Progenitor cell of endocrine pancreas (in vitro differentiated cells): Measurements from ENCODE around the gene GAGE12E. TPM values are rescaled to one million over a fixed set of nuclear protein-coding genes. Genes with fewer than 3 reads are reported as not detected.
"Not testable (repeated sequence)": the region's sequence is repeated elsewhere in the genome, so short reads cannot be mapped to it uniquely, and the experiment has no call there.

Experiments
- DNase-seq: peaks from one replicate; pipeline ENCODE4 v3.0.0; 2021; ENCODE audit warnings: low spot score; ENCODE audit not compliant: unreplicated experiment
- H3K27ac Mint-ChIP-seq: 2 replicates; pipeline ENCODE4 v1.8.0; 2021; ENCODE audit warnings: mild to moderate bottlenecking, moderate library complexity, mixed read lengths
- H3K27me3 Mint-ChIP-seq: 2 replicates; pipeline ENCODE4 v1.8.0; 2021; ENCODE audit warnings: mixed read lengths
- H3K36me3 Mint-ChIP-seq: 2 replicates; pipeline ENCODE4 v1.8.0; 2022; ENCODE audit warnings: mixed read lengths; ENCODE audit not compliant: insufficient read depth
- H3K4me1 Mint-ChIP-seq: 2 replicates; pipeline ENCODE4 v1.8.0; 2021; ENCODE audit warnings: low read depth, mixed read lengths
- H3K4me3 Mint-ChIP-seq: 2 replicates; pipeline ENCODE4 v1.8.0; 2021; ENCODE audit warnings: low read depth, mild to moderate bottlenecking, moderate library complexity, mixed read lengths
- H3K9me3 Mint-ChIP-seq: 2 replicates; pipeline ENCODE4 v1.8.0; 2021; ENCODE audit warnings: low read depth, mixed read lengths
- long read RNA-seq: library from polyadenylated mRNA; unstranded; transcript quantifications from one replicate; pipeline ENCODE4 v2.0.0, GENCODE V29; 2020
- total RNA-seq: library from RNA; stranded (reverse); gene quantifications from 2 replicates; pipeline ENCODE4 v1.2.1, GENCODE V29; 2021

GAGE12E gene
- total RNA-seq = not detected in 2 replicates
- long read RNA-seq = 0 reads

- not testable (repeated sequence) for H3K27ac Mint-ChIP-seq, H3K36me3 Mint-ChIP-seq, DNase-seq, H3K4me3 Mint-ChIP-seq, H3K9me3 Mint-ChIP-seq, H3K27me3 Mint-ChIP-seq, H3K4me1 Mint-ChIP-seq
These were observed at the start of gene GAGE12E for GRCh38 chrX:49550989-49551388. GAGE12E (plus strand) TSS chrX:49551289; CDS start chrX:49552444, 1,155 bp downstream.

- DNase-seq, H3K27ac Mint-ChIP-seq, H3K27me3 Mint-ChIP-seq, H3K4me3 Mint-ChIP-seq, H3K4me1 Mint-ChIP-seq, H3K9me3 Mint-ChIP-seq, H3K36me3 Mint-ChIP-seq: not testable (repeated sequence)
These were observed 19.2 kb upstream of the GAGE12E start, which contains the start of gene GAGE12C for GRCh38 chrX:49531877-49532276. GAGE12C (plus strand) TSS chrX:49532177; CDS start chrX:49533332, 1,155 bp downstream.

GRCh38 chrX:49541433-49541832 lies 9.7 kb upstream of the GAGE12E start, which contains the start of gene GAGE12D:
GAGE12D (plus strand) TSS chrX:49541733; CDS start chrX:49542888, 1,155 bp downstream.
- H3K4me1 Mint-ChIP-seq, H3K27ac Mint-ChIP-seq, DNase-seq, H3K36me3 Mint-ChIP-seq, H3K9me3 Mint-ChIP-seq, H3K27me3 Mint-ChIP-seq, H3K4me3 Mint-ChIP-seq: not testable (repeated sequence)

GRCh38 chrX:49560542-49560941 lies 9.5 kb downstream of the GAGE12E start, which contains the start of gene GAGE12F:
GAGE12F (plus strand) TSS chrX:49560842; CDS start chrX:49561997, 1,155 bp downstream.
- H3K36me3 Mint-ChIP-seq, H3K4me3 Mint-ChIP-seq, DNase-seq, H3K4me1 Mint-ChIP-seq, H3K9me3 Mint-ChIP-seq, H3K27ac Mint-ChIP-seq, H3K27me3 Mint-ChIP-seq: not testable (repeated sequence)

GRCh38 chrX:49568728-49569127 lies 17.6 kb downstream of the GAGE12E start:
- not testable (repeated sequence) for H3K4me3 Mint-ChIP-seq, DNase-seq, H3K27ac Mint-ChIP-seq, H3K9me3 Mint-ChIP-seq, H3K36me3 Mint-ChIP-seq, H3K27me3 Mint-ChIP-seq, H3K4me1 Mint-ChIP-seq

GRCh38 chrX:49569152-49569551 lies 18.1 kb downstream of the GAGE12E start:
- not testable (repeated sequence) for DNase-seq, H3K27ac Mint-ChIP-seq, H3K9me3 Mint-ChIP-seq, H3K27me3 Mint-ChIP-seq, H3K36me3 Mint-ChIP-seq, H3K4me3 Mint-ChIP-seq, H3K4me1 Mint-ChIP-seq

- H3K9me3 Mint-ChIP-seq, H3K27ac Mint-ChIP-seq, H3K4me1 Mint-ChIP-seq, H3K4me3 Mint-ChIP-seq, DNase-seq, H3K36me3 Mint-ChIP-seq, H3K27me3 Mint-ChIP-seq: not testable (repeated sequence)
These were observed 19.0 kb downstream of the GAGE12E start, which contains the start of gene GAGE12G for GRCh38 chrX:49570100-49570499. GAGE12G (plus strand) TSS chrX:49570400; CDS start chrX:49571555, 1,155 bp downstream.

GRCh38 chrX:49579649-49580048 lies 28.6 kb downstream of the GAGE12E start, which contains the start of gene GAGE12H:
GAGE12H (plus strand) TSS chrX:49579949; CDS start chrX:49581104, 1,155 bp downstream.
- not testable (repeated sequence) for H3K27ac Mint-ChIP-seq, H3K4me1 Mint-ChIP-seq, H3K36me3 Mint-ChIP-seq, H3K27me3 Mint-ChIP-seq, H3K4me3 Mint-ChIP-seq, DNase-seq, H3K9me3 Mint-ChIP-seq

GRCh38 chrX:49589196-49589595 lies 38.1 kb downstream of the GAGE12E start, which contains the start of gene GAGE2A:
GAGE2A (plus strand) TSS chrX:49589496; CDS start chrX:49590651, 1,155 bp downstream.
- DNase-seq, H3K9me3 Mint-ChIP-seq, H3K4me3 Mint-ChIP-seq, H3K27me3 Mint-ChIP-seq, H3K27ac Mint-ChIP-seq, H3K4me1 Mint-ChIP-seq, H3K36me3 Mint-ChIP-seq: not testable (repeated sequence)

- not testable (repeated sequence) for H3K9me3 Mint-ChIP-seq, H3K4me1 Mint-ChIP-seq, H3K4me3 Mint-ChIP-seq, H3K27me3 Mint-ChIP-seq, H3K27ac Mint-ChIP-seq, H3K36me3 Mint-ChIP-seq
- DNase-seq = peak; percentile 15
These were observed 38.8 kb downstream of the GAGE12E start for GRCh38 chrX:49589769-49590478.

- H3K9me3 Mint-ChIP-seq, DNase-seq, H3K27me3 Mint-ChIP-seq, H3K27ac Mint-ChIP-seq, H3K36me3 Mint-ChIP-seq, H3K4me3 Mint-ChIP-seq, H3K4me1 Mint-ChIP-seq: not testable (repeated sequence)
These were observed 39.4 kb downstream of the GAGE12E start for GRCh38 chrX:49590488-49590887.

GRCh38 chrX:49598720-49599119 lies 47.6 kb downstream of the GAGE12E start, which contains the start of gene GAGE1:
GAGE1 (plus strand) TSS chrX:49599020; CDS start chrX:49600175, 1,155 bp downstream.
- H3K36me3 Mint-ChIP-seq, H3K4me1 Mint-ChIP-seq, H3K4me3 Mint-ChIP-seq, H3K9me3 Mint-ChIP-seq, DNase-seq, H3K27me3 Mint-ChIP-seq, H3K27ac Mint-ChIP-seq: not testable (repeated sequence)
